ENCODE data around the gene SDK1.

Gene SDK1

GRCh38 chr7:3380886-3381685, 80.0 kb downstream of the SDK1 start:
- no peak overlapping the region for H3K4me3 ChIP-seq
- no peak overlapping the region for H3K27ac ChIP-seq

- H3K27ac ChIP-seq = no peak overlapping the region
- H3K4me3 ChIP-seq = no peak overlapping the region
Observed at GRCh38 chr7:3386423-3387190, 85.6 kb downstream of the SDK1 start.

GRCh38 chr7:3393862-3394261, 92.8 kb downstream of the SDK1 start:
- no peak overlapping the region for H3K4me3 ChIP-seq
- H3K27ac ChIP-seq = no peak overlapping the region

- no peak overlapping the region for H3K27ac ChIP-seq
- H3K4me3 ChIP-seq = no peak overlapping the region
Observed at GRCh38 chr7:3397324-3397723, 96.3 kb downstream of the SDK1 start.

GRCh38 chr7:3399858-3400257, 98.8 kb downstream of the SDK1 start:
- H3K4me3 ChIP-seq = no peak overlapping the region

GRCh38 chr7:3404501-3404900, 103.4 kb downstream of the SDK1 start:
- H3K27ac ChIP-seq = no peak overlapping the region
- no peak overlapping the region for H3K4me3 ChIP-seq

More at GRCh38 chr7:3399858-3400257, 98.8 kb downstream of the SDK1 start:
- no peak overlapping the region for H3K27ac ChIP-seq

GRCh38 chr7:3408814-3409595, 108.0 kb downstream of the SDK1 start:
- Histone ChIP-seq H3K27ac (no peak overlapping the region), H3K4me3 (no peak overlapping the region)

- no peak overlapping the region for H3K4me3 ChIP-seq
- no peak overlapping the region for H3K27ac ChIP-seq
Observed at GRCh38 chr7:3412871-3413270, 111.8 kb downstream of the SDK1 start.

GRCh38 chr7:3415861-3416312, 114.8 kb downstream of the SDK1 start:
- H3K4me3 ChIP-seq = no peak overlapping the region

GRCh38 chr7:3416453-3416852, 115.4 kb downstream of the SDK1 start:
- Histone ChIP-seq H3K4me3 (no peak overlapping the region), H3K27ac (no peak overlapping the region)

More at GRCh38 chr7:3415861-3416312, 114.8 kb downstream of the SDK1 start:
- H3K27ac ChIP-seq = no peak overlapping the region

- H3K4me3 ChIP-seq = no peak overlapping the region
- H3K27ac ChIP-seq = no peak overlapping the region
Observed at GRCh38 chr7:3425087-3425486, 124.0 kb downstream of the SDK1 start.

- H3K27ac ChIP-seq = no peak overlapping the region
- no peak overlapping the region for H3K4me3 ChIP-seq
Observed at GRCh38 chr7:3426064-3426463, 125.0 kb downstream of the SDK1 start.

- Histone ChIP-seq H3K27ac (no peak overlapping the region), H3K4me3 (no peak overlapping the region)
Observed at GRCh38 chr7:3427957-3428356, 126.9 kb downstream of the SDK1 start.

GRCh38 chr7:3429981-3430380, 128.9 kb downstream of the SDK1 start:
- no peak overlapping the region for H3K27ac ChIP-seq
- H3K4me3 ChIP-seq = no peak overlapping the region

- H3K27ac ChIP-seq = no peak overlapping the region
- H3K4me3 ChIP-seq = no peak overlapping the region
Observed at GRCh38 chr7:3430588-3430987, 129.5 kb downstream of the SDK1 start.

GRCh38 chr7:3431306-3431705, 130.3 kb downstream of the SDK1 start:
- H3K4me3 ChIP-seq = no peak overlapping the region
- H3K27ac ChIP-seq = no peak overlapping the region

- Histone ChIP-seq H3K4me3 (no peak overlapping the region), H3K27ac (no peak overlapping the region)
Observed at GRCh38 chr7:3432911-3433310, 131.9 kb downstream of the SDK1 start.

GRCh38 chr7:3434611-3435010, 133.6 kb downstream of the SDK1 start:
- Histone ChIP-seq H3K4me3 (no peak overlapping the region), H3K27ac (no peak overlapping the region)

- Histone ChIP-seq H3K27ac (no peak overlapping the region), H3K4me3 (no peak overlapping the region)
Observed at GRCh38 chr7:3436112-3436511, 135.1 kb downstream of the SDK1 start.

- Histone ChIP-seq H3K4me3 (no peak overlapping the region), H3K27ac (no peak overlapping the region)
Observed at GRCh38 chr7:3436746-3437145, 135.7 kb downstream of the SDK1 start.
